ENCODE measurements around the gene STX17.

Gene STX17

DNA sequence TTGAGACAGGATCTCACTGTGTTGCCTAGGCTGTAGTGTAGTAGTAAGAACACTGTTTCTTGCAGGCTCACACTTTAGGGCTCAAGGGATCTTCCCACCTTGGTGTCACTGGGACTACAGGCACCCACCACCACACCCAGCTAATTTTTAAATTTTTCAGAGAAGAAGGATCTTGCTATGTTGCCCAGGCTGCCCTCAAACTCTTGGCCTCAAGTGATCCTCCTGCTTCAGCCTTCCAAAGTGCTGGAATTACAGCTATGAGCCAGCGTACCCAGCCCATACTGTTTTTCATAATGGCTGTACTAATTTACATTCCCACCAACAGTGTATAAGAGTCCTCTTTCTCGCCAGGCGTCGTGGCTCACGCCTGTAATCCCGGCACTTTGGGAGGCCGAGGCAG is 5.1 kb downstream of the STX17 start:
- DNase-seq: no peak

DNA sequence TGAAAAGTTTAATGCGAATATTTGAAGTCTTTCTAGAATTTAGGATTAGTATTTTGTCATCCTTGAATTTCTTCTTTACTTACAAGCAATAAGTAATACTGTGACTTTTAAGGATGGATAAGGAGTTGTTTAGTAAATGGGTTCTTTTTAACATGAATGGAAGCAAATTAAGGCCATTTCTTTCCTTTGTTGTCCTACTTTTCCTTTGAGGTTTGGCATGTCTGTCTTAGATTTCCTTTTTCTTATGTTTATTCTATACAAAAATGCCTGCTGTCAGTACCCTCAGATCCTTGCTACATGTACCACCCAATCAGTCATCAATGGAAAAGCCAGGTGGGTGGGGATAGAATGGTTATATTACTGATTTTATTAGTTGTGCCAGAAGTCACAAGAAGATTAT is 10.2 kb downstream of the STX17 start:
- no peak for DNase-seq

GRCh38 chr9:99918134-99918533 is 11.7 kb downstream of the STX17 start:
- no peak for DNase-seq

GRCh38 chr9:99919930-99920329 is 13.5 kb downstream of the STX17 start:
- no peak for DNase-seq

DNA sequence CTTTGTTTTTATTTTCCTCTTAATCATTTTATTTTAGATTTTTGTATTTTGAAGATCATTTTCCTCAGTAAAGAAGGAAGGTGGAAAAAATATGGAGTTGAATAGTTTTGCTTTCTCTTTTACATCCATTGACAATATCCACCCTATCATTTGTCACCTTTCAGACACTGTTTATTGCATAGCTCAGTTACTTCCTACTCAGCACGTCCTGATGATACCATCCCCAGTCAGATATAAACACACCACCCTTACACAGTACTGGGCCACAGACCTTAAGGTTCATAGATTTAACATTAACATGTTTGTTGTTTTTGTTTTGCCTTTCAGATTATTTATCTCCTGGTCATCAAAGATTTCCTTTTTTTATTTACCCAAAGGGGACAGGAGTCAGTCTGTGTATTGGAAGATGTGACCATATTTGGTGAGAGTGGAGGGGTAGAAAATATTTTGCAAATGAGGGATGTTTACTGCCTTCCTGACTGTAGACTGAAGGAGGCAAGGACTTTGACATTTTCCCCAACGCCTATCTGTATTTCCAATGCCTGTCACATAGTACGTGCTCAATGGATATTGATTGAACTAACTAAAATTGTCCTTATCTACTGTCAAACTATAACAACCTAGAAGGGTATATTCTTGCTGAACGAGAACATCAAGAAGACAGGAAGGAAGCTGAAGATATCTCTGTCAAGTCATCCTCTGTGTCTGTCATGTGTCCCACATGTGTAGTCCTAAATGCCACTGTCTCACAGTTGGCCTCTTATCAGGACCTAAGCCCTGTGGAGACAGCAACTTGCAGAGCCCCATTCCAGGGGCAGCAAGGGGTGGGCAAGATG is 15.6 kb downstream of the STX17 start:
- no peak for DNase-seq

DNA sequence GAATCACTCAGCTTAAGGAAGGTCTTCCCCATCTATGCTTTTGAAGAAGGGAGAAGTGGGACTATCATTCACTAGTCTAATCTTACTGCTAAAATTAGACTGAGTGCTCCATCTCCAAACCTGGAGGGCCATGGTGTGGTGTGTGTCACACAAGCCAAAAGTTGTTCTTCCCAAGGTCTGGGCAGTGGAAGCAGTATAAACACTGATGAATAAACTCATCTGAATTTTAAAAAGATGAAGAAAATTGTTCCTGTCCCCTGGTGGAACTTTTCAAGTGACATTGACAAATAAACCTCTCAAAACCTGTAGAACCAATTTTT is 16.2 kb downstream of the STX17 start:
- DNase-seq: no peak

DNA sequence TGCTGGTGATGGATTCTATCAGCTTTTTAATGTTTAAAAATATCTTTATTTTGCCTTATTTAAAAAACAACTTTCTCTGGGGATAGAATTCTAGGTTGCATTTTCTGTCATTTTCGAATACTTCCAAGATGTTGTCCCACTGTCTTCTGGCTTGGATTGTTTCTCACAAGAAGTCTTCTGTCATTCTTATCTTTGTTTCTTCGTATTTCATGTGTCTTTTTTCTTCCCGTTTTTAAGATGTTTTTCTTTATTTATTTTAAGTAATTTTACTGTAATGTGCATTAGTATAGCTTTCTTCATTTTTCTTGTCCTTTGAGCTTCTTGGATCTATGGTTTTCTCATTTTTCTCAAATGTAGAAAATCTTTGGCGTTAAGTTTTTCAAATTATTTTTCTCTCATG is 19.1 kb downstream of the STX17 start:
- no peak for DNase-seq

GRCh38 chr9:99929652-99930051 is 23.2 kb downstream of the STX17 start:
- DNase-seq: no peak

DNA sequence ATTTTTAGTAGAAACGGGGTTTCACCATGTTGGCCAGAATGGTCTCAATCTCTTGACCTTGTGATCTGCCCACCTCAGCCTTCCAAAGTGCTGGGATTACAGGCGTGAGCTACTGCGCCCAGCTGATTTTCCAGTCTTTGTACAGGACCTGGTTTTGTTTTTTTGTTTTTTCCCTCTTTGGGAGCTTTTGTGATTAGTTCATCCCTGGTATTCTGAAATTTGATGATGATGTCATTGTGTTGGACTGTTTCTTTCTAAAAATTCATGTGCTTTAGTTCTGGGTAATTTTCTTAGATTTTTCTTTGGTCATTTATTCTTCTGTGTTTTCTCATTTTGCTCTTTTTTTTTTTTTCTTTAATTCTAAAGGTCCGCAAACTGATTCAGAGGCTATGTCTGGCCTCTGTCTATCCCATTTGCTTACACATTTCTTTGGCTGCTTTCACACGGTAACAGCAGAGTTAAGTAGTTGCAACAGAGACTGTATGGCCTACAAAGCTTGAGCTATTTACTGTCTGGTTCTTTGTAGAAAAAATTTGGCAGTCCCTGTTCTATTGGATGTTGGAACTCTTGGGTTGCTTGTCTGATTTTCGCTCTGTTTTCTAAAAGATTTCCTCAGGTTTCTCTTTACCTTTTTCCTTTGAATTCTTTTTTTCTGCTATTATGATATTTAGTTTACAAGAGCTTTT is 24.8 kb downstream of the STX17 start:
- no peak for DNase-seq

DNA sequence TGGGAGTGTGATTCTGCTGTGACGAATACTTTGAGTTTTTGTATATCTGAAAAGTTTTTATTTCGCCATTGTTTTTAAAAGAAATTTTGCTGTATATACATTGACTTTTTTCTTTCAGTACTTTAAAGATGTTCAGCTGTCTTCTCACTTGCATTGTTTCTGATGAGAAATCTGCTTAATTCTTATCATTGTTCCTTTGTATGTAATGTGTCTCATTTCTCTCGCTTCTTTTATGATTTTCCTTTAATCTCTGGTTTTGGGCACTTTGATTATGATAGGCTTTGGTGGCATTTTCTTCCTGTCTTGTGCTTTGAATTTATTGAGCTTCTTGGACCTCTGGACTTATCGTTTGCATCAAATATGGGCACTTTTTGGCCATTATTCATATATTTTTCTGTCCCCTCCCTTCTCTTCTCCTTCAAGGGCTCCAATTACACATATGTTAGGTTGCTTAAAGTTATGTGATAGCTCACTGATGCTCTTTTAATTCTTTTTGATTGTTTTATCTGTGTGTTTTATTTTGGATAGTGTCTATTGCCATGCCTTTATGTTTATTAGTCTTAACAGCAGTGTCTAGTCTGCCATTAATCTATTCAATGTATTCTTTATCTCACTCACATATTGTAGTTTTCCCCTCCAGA is 30.6 kb downstream of the STX17 start:
- DNase-seq: no peak

DNA sequence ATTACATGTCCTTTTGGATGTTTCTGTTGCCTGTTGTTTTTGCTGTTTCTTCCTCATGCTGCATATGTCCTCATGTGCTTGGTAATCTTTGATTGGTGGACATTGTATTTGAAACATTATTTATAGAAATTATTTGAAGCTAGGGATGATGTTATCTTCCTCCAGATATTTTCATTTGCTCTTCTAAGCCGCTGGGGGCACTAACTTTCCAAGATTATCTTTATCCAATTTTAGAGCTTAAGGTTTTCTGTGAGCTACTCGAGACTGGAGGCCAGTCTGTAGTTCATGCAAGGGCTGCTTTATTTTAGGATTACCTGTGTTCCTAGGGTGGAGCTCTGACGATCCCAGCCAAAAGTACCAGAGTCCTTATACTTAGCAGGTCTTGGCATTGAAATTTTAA is 40.9 kb downstream of the STX17 start:
- DNase-seq: no peak

GRCh38 chr9:99948482-99948881 is 42.0 kb downstream of the STX17 start:
- no peak for DNase-seq

GRCh38 chr9:99948896-99949295 is 42.4 kb downstream of the STX17 start:
- no peak for DNase-seq

DNA sequence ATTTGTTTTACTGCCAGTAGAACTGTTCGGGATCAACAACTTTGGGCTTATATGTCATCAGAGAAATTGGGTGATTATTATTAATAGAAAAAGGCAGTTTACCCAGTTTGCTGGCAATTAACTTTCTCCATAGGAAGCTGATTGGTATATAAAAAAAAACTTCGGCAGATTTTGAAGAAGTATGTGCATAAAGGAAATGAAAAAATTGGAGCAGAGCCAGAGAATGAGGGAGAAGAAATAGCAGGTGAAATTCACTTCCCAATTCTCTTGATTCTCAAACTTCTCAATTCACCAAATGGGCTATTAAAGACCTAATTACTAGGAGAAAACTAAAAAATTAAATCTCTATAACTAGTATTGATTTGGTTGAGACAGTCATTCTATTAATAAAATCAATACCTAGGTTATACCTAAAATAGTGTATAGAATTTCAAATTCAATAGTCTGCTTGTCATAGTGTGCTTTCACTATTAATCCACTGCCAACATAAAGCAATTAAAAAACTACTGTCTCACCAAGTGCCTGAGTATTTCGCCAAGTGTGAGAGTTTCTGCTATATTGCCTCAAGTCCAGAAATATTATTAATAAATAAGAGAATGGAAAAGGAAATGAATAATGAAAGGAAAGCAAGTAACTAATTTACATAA is 47.5 kb downstream of the STX17 start:
- no peak for DNase-seq

GRCh38 chr9:99954819-99955218 is 48.4 kb downstream of the STX17 start:
- no peak for DNase-seq

DNA sequence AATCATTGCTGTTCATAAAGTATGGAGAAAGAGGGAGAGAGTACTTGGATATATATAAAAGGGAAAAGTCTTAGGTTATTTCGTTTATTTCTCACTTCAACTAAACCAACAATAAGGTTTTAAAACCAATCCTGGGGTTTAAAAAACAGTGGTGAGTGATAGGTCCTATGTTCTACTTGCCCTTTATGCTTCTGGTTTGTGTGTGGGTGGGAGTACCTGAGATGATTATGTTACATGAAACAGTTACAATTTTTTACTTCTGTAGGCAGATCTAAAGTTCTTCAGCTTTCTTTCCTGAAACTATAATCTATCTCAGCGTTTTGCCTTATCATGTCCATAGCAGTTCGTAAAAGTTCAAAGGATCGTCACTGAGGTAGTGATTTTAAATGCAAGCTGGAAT is 49.2 kb downstream of the STX17 start:
- no peak for DNase-seq

DNA sequence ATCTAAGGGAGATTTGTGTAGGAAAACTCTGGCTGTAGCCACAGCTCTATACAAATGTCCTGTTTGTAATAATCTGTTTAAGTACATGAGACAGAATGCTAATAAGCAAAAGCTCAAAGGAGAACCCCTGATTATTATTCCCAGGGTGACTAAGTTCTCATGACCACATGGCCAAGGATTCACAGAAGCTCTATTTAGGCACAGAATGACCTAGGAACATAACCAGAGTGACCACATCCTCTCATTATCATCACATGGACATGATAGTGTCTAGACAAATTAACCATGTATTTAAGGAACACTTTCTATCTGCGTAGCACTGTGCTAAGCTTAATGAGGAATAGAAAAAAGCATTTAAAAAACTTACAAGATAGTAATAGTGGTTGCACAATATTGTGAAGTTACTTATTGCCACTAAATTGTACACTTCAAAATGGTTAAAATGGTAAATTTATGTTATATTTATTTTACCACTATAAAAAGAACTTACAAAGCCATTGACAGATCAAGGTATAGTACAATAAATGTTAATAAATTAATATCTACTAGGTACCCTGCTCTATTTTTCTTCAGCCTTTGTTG is 56.3 kb downstream of the STX17 start:
- DNase-seq: no peak

DNA sequence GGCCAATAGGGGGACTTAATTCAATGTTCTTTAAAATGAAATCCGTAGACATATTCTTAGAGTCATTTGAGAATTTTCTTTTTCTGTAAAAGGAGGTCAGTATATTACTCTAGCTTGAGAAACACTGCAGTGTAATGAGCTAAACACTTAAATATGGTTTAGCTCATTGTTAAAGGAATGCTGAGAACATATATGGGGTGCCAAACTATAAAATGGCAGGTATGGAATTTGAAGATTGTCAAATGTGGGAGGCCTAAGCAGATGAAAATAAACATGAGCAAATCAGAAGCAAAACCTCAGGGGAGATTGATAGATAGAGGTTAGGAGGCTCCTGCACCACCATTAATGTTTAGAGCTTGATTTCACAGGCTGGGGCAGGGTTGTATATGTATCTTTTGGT is 57.9 kb downstream of the STX17 start:
- DNase-seq: no peak

DNA sequence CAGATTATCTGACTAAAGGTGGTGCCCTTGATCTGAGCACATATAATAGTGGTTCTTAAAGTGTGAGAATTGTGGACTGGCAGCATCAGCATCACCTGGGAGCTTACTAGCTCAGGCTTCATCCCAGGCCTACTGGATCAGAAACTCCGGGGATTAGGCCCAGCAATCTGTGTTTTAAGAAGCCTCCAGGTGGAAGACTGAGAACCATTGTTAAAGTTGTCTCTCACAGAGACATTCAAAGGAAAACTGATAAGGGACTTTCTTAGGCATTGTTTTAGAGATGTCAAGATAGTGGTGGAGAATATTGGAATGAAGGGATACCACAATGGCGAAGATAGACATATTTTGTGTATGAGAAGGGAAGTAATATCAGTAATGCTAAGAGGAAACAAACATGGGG is 59.5 kb downstream of the STX17 start:
- no peak for DNase-seq

GRCh38 chr9:99966716-99967115 is 60.3 kb downstream of the STX17 start:
- no peak for DNase-seq

DNA sequence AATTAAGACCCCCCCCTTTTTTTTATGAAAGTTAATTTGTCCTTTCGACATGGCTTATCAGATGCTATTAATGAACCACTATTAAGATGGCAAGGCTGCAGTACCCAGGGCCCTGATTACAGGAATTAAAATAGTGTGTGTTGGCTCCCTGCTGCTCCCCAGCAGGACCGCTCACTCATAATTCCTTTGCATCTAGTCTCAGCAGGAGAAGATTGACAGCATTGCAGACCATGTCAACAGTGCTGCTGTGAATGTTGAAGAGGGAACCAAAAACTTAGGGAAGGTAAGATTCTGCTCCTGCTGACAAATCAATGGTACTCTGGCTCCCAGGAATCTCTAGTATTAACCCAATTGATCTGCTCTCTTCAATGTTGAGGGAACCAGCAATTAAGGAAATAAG is 61.0 kb downstream of the STX17 start:
- no peak for DNase-seq

DNA sequence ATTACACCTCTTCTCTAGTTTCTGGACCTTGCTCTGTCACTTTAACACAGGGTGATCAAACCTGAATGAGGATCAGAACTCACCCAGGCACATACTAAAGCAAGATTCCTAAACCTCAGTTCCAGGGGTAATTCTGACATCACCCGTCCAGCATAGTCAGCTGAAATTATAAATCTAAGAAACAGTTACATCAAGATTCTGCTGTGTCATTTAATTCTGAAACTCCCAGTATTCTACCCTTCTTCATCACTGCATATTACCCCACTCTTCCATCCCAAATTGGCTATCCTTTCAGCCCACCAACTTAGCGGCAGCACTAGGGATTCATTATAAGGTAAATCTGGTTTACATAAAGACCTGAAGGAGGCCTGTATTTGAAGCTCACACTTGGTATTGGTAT is 64.0 kb downstream of the STX17 start:
- DNase-seq: no peak

GRCh38 chr9:99971410-99971809 is 65.0 kb downstream of the STX17 start:
- DNase-seq: no peak
